ENCODE measurements around the gene CTIF.

The CTIF gene

DNA sequence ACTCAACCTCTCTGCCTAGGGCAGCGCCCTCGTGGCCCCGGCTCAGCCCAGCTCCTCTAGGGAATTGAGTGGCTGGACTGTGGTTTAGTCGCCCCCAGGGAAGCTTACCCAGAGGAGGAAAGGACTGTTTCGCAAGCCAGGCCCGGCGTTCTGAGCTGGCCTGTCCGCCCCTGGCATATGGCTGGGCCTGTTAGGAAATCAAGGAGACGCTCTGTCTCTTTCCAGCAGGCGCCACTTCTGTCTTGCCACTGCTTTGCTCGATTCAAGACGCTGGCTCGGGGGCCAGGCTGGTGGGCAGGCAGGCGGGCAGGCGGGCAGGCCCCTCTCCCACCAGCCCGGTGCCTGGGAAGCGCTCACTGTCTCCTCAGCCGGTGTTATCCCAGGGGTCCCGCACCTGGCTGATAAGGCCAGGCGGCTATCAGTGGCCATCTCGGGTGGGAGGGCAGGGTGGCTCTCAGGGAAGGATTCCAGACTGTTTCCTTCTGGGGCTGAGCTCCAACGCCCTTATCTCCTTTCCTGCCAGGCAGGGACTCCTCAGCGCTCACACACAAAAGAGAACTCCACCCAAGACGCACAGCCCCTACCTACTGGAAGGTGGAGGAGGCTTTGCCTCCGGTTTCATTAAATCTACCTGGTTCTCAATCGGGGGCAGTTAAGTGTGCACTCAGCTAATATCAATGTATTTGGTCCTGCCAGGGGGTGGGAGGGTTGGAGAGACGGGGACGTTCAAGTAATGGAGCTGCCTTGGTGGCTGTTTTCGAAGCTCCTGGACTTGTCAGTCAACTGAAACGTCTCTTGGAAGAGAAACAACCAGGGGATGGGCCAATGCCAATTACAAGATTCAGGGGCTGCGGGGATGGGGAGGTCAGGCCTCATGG is 302.8 kb downstream of the CTIF start:
- no peak for DNase-seq (ENCODE audit: low read depth in 1 of 2, low spot score in 1 of 2)

DNA sequence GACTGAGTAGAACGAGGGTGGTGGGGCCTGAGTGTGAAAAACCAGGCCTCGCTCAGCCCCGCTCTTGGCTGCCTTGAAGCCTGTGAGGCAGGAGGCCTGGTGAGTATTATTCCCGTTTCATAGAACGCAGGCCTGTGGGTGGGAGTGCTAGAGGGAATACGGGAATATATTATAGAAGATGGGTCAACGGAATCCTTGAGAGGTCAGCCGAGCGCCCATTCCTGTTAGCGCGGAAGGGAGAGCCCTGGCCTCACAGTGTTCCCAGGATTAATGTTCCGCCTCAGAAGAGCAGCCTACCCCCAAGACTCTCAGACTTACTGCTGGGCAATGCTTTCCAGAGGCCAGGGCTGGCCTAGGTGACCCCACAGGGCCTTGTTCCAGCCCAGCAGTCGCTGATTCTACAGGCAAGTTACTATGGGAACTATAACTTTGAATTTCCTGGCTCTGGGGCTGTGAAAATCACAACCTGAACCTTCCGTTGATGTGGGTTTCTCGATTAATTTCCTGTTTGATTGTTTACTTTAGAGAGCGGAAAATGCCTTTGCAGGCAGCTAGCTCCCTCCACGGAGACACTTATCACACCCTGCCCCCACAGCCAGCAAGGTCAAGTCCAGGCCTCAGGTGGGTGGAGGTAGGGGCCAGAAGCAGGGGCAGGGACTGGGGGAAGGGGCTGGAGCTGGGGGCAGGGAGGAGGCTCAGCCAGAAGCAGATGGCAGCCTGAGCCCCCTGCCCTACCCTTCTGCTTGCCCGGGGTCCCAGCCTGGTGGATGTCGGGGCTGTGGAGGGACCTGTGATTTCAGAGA is 303.6 kb downstream of the CTIF start:
- peak in 1 of 2 donors; percentile 35 for DNase-seq (ENCODE audit: low read depth in 1 of 2, low spot score in 1 of 2)

DNA sequence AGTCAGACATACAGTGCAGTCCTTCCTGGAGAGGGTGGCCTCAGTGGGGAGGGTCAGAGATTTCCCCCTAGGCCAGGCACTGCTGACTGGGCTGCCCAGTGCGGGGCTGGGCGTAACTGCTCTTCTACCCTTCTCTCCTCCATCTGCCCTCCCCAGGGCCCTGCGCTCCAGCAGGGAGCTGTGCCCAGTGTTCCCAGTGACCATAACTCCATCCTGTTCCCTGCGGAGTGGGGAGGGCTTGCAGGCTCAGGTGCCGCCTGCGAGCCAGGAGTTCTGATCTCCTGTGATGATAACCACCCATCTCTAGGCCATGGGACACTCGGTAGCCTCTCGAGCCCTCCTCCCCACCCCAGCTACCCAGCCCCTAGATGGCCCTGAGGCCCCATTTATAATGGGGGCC is 304.3 kb downstream of the CTIF start:
- DNase-seq (ENCODE audit: low read depth in 1 of 2, low spot score in 1 of 2): no peak

DNA sequence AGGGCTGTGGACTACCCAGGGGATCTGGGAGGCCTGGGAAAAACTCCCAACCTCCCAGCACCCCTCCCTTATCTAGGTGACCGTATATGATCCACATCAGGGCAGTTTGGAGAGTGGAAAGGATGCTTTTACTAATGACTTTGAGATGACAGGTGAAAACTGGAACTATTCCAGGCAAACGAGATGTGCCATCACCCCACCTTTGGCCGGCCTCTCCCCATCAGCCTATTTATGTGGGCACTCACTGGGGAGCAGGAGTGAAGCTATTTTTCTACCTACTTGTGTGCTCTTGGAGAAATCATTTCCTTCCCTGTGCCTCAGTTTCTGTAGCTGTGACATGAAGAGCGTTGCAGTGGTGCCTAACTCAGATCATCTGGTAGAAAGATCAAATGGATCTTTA is 304.8 kb downstream of the CTIF start:
- DNase-seq (ENCODE audit: low read depth in 1 of 2, low spot score in 1 of 2): no peak

DNA sequence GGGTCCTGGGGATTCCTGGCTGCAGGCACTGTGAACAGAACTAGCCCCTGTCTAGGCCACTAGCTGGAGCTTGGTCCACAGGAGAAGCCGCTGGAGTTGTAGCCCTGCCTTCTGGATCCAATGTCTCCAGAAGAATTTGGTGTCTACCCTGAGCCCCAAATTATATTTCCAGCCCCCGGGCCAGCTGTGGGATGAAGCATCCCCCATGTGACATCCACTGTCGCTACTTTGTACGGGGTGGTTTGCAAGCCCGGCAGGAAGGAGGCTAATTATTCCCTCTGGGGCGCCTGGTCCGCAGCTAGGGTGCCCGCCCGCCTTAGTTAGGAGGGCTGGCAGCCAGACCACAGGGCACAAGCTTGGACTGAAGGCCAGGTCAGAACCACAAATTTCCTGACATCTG is 305.4 kb downstream of the CTIF start:
- DNase-seq (ENCODE audit: low read depth in 1 of 2, low spot score in 1 of 2): no peak

DNA sequence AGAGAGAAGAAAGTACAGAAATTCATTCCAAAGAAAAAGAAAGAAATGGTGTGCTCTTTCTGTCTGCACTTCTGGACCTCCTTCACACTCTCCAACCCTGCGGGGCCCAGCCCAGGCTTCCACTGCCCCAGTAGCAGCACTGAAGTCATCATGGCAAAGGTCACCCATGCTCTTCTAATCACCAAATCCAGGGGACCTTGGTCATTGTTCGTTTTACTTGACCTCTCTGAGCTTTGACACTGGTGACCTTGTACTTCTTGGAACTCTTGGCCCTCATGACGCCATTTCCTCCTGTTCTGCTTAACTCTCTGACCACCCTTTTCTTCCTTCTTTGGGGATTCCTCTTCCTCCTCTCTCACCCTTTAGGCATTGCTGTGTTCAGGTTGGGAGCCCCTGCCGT is 306.3 kb downstream of the CTIF start:
- no peak for DNase-seq (ENCODE audit: low read depth in 1 of 2, low spot score in 1 of 2)

DNA sequence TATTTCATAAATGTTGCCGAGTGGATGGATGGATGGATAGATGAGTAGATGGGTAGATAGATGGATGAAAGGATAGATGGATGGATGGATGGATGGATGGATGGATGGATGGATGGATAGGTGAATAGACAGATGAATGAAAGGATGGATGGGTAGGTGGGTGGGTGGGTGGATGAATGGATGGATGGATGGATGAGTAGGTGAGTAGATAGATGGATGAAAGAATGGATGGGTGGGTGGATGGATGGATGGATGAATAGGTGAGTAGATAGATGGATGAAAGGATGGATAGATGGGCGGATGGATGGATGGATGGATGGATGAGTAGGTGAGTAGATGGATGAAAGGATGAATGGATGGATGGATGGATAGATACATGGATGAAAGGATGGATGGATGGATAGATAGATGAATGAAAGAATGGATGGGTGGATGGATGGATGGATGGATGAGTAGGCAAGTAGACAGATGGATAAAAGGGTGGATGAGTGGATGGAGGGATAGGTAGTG is 307.6 kb downstream of the CTIF start:
- no peak for DNase-seq (ENCODE audit: low read depth in 1 of 2, low spot score in 1 of 2)

DNA sequence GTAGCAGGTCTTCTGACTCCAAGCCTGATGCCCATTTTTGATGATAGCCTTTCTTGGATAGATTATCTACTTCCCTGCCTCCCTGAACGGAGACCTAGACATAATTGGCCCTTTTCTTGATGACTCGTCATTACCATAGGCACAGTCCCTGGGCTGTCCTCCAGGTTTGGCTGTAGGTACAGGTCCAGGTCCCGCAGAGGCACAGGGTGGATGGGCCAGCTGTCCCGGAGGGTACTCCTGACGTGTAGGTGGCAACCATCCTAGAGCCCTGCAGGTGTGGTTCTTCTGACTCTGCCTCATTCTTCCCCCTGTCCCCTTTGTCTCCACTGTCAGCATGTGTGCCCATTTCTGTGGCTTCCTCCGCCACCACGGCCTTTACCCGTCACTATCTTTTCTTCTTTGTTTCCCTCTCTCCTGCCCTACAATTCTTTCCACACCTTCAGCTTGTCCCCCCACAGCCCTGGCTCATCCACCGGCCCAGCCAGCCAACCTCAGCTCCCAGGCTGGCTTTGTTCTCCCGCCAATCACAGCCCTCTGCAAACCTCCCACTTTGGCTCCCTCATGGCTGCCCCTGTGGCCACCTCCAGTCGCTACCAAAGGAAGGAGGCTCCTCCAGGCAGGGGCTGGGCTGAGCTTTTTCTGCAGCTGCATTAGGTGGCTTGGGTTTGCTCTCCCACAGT is 309.1 kb downstream of the CTIF start:
- no peak for DNase-seq (ENCODE audit: low read depth in 1 of 2, low spot score in 1 of 2)

DNA sequence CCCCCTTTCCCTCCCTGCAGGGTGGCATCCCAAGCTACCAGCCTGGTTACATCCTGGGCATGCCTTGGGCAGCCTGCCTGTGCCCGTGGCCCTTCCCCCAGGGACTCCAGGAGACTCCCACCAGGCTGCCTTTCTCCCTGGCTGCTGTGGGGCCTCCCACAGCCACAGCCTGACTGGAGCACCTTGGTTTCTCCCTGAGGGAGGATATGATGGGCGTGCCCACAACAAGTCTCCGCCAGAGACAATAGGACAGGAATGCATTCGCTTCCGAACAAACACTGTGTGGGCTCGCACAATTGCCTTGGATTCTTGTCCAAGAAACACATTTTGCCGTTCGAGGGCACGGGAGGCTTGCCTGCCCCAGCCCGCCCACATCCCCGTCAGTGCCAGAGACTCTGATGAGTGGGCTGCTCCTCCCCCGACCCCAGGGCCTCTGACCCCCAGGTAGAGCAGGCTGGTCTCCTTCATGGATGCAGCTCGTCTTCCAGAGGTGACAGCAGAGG is 309.9 kb downstream of the CTIF start:
- no peak for DNase-seq (ENCODE audit: low read depth in 1 of 2, low spot score in 1 of 2)

DNA sequence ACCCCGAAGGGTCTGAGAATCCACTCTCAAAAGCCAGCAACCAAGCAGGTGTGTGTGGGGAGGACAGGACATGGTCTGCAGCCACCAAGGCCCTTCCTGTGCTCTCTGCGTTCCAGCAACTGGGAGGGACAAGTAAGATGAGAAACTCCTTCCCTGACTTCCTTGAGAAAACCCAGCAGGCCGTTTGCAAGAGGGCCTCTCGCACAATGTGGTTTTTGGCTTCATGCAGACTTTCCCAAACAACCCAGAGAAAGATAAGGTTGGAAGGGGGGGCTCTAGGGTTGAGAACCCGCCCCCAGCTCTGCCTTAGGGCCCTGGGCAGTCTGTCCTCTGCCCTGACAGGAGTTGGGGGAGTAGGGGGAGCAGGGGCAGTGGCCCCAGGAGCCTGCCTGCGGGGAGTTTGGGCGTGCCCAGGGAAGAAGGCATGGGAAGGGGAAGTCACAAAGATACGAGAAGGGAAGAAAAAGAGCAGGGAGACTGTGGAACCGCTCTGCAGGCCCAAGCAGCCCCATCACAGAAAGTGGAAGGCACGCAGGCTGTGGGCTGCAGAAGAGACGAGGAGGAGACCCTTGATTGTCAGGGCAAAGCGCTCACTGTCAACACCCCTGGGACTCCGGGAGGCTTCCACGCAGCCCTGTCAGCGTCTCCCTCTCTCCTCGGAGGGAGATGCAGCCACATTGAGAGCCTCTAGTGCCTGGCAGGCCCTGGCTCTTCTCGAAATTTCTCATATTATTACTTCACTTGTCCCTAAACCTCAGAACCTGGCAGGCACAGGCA is 312.2 kb downstream of the CTIF start:
- DNase-seq (ENCODE audit: low read depth in 1 of 2, low spot score in 1 of 2): no peak

DNA sequence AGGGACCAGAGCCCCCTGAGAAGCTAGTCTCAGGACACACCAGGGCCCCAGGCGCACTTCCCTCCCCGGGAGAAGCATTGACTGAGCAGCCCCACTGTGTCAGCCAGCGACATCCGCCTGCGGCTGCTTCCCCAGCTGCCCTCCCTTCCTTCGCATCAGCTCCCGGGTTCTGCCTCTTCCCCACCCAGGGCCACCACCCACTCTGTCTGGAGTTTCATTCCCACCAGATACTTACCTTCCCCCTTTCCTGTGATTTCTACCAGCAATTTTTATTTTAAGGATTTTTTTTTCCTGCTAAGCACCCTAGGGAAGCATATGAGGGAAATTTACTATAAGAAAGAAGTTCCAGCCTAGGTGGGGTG is 312.7 kb downstream of the CTIF start:
- no peak for DNase-seq (ENCODE audit: low read depth in 1 of 2, low spot score in 1 of 2)

DNA sequence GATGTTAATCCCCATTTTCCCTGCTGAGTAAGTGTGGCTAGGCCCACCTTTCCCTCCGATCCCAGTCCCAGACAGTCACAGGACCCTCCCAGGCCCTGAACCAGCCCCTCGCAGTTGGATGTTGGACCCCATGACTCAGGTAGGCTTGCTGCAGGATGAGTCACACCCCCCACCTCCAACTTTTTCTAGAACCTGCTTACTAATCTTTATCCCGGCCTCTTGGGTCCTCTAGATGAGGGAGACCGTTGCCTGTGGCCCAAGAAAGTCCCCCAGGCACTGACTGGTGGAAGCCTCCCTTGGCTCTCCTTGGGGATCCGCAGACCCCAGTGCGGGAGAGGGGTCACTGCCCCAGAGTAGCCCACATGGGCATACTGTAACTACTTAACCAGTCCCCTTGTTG is 313.5 kb downstream of the CTIF start:
- no peak for DNase-seq (ENCODE audit: low read depth in 1 of 2, low spot score in 1 of 2)

DNA sequence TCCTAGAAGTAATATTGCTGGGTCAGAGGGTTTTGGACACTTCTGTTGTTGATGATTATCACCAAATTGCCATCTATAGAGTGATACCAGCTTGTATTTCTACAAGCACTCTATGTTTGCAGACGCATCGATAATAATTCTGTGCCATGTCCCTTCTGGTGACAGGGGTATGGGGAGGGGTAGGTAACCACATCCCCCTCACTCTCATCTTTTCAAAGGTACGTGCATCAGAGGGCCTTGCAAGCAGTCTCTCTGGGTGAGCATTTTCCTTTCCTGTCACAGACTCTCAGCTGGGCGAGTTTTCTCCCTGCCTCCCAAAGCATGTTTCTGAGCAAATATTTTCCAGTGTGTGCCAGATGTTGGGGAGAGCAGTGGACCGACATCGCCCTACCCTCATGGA is 314.0 kb downstream of the CTIF start:
- no peak for DNase-seq (ENCODE audit: low read depth in 1 of 2, low spot score in 1 of 2)

DNA sequence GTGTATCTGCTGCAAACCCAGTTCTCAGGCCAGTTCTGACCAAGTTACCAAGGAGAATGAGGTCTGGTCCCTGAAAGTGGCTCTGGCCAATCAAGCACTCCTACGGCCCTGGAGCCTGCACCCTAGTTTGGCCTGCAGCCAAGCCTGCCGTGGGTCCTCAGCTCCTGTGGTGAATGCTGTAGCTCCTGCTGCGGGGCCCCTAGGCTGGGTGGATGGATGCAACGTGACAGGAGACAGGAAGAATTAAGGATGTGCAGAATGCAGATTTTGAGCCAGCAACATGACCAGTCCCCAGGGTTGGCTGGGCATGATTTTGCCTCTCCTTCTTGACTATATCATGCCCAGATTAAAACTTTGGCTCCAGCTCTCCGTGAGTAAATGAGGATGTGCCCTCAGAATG is 314.8 kb downstream of the CTIF start:
- DNase-seq (ENCODE audit: low read depth in 1 of 2, low spot score in 1 of 2): no peak

DNA sequence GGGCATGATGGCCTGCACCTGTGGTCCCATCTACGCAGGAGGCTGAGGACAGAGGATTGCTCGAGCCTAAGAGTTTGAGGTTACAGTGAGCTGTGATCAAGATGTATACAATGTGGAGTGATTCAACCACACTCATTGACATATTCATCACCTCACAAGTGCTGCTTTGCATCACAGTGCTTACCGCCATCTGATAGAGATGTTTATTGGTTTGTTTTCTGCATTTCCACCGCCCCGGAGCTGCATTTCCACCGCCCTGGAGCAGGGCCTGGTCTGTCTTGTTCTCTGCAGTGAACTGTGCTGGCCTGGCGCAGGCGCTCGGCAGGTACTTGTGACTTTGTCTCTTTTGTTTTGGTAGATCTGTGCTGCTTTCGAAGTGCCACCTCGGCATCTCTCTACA is 315.9 kb downstream of the CTIF start:
- DNase-seq (ENCODE audit: low read depth in 1 of 2, low spot score in 1 of 2): no peak

DNA sequence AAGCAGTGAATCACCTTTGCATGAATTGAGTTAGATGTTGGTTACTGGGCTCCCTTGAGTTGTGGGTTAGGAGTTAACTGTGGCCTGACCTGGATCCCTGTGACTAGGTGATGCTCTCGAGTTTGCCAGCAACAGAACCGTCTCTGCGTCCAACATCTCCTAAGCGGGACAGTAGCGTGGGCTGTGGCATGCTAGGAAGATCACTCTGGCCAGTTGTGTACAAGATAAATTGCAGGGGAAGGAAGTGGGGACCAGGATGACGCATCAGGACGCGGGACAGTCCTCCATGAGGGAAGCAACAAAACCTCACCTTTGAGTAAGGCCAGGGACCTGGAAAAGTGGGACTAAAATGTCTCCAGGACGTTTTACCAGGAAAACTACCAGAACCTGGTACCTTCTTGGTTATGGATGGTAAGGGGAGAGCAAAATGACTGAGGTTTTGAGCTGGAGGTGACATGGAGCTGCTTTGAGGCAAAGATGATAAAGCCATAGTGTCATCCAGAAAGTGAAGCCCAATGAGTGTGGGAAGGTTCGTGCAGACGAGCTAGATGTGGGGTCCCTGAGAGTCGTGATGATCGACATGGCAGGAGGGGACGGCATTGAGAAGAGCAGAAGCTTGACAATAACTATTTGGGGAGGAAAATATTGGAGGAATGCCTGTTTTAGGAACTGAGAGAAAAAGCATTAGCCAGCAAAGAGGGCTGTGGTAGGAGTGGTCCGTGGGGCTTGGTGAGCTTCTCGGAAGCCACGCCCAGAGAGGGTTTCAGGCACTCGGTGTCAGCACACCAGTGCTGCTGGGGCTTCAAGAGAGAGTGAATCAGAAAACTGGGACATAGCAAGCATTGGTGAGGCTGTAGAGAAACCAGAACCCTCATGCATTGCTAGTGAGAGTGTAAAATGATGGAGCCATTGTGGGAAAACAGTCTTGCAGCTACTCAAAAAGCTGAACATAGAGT is 316.9 kb downstream of the CTIF start:
- no peak for DNase-seq (ENCODE audit: low read depth in 1 of 2, low spot score in 1 of 2)

DNA sequence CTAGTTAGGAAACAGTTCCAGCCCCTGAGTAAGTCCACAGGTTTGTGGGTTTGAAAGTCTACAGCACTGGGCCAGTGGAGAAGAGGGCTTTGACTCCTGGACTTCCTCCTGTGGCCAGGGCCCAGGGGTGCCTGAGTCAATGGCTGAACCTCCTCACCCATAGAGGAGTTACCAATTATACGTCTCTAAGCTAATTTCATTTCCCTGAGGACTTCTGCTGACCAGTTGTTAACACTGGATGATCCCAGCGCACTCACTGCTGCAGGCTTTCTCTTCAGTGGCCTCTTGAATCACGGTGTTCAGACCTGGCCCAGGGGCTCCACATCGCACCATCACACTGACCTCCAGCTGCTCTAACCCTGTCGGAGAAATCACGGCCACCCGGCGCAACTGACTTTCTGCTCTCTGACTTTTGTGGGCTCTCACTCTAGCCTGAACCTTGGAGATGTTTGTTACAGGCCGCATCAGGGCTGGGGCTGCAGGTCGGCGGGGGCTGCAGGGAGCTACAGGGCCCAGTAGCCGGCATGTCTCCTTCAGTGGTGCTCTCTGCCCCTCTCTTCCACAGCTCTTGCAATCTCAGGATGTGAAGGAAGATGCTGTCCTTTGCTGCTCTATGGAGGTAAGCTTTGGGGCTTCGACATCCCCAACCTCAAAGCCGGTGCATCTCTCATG is 318.3 kb downstream of the CTIF start:
- DNase-seq (ENCODE audit: low read depth in 1 of 2, low spot score in 1 of 2): no peak

DNA sequence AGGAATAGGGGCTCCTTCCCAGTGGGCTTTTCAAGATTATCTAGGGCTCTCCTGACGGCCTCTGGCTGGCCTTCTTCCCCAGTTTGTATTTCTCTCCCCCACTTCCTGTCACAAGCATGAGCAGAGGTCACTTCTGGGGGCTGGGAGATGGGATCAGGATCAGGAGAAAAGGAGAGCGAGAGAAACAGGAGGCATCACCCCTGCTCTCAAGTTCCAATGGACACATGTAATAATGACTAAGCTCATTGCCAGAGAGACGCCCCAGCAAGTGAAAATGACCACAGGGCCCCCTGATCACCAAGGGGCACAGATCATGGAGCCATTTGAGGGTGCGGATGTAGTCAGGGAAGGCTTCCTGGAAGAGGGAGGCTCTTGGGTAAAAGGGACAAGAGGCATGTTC is 319.8 kb downstream of the CTIF start:
- DNase-seq (ENCODE audit: low read depth in 1 of 2, low spot score in 1 of 2): no peak
